D721Med (cell line): ENCODE data around the gene FRMD7.
"Not testable (repeated sequence)": the region's sequence is repeated elsewhere in the genome, so short reads cannot be mapped to it uniquely, and the experiment has no call there.

Experiments used
- DNase-seq: peaks from one replicate; pipeline ENCODE4 v3.0.0; 2011; ENCODE audit warnings: low spot score; ENCODE audit not compliant: insufficient read length
- FAIRE-seq: peaks from 2 replicates; lab custom pipeline; 2011; peaks lifted over from hg19 to GRCh38; lab: Jason Lieb, UNC
- TF ChIP-seq, protein P1 (sequence below): IDR thresholded peaks from 2 replicates; pipeline ENCODE4 v1.5.1; 2012; ENCODE audit warnings: mild to moderate bottlenecking, control low read depth; ENCODE audit not compliant: insufficient read depth; ENCODE audit errors: missing control alignments

Gene FRMD7

GRCh38 chrX:132165005-132165404, 37.2 kb upstream of the FRMD7 start:
- TF ChIP-seq, protein P1, sequence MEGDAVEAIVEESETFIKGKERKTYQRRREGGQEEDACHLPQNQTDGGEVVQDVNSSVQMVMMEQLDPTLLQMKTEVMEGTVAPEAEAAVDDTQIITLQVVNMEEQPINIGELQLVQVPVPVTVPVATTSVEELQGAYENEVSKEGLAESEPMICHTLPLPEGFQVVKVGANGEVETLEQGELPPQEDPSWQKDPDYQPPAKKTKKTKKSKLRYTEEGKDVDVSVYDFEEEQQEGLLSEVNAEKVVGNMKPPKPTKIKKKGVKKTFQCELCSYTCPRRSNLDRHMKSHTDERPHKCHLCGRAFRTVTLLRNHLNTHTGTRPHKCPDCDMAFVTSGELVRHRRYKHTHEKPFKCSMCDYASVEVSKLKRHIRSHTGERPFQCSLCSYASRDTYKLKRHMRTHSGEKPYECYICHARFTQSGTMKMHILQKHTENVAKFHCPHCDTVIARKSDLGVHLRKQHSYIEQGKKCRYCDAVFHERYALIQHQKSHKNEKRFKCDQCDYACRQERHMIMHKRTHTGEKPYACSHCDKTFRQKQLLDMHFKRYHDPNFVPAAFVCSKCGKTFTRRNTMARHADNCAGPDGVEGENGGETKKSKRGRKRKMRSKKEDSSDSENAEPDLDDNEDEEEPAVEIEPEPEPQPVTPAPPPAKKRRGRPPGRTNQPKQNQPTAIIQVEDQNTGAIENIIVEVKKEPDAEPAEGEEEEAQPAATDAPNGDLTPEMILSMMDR = no peak
- FAIRE-seq (no peak), DNase-seq (no peak)

DNA sequence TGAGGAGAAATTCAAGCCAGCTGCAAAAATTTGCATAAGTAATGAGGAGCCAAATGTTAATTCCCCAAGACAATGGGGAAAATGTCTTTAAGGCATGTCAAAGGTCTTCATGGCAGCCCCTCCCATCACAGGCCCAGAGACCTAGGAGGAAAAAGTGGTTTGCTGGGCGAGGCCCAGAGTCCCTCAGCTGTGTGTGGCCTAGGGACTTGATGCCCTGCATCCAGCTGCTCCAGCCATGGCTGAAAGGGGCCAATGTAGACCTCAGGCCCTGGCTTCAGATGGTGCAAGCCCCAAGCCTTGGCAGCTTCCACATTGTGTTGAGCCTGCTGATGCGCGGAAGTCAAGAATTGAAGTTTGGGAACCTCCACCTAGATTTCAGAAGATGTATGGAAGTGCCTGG, 35.3 kb upstream of the FRMD7 start:
- FAIRE-seq = not testable (repeated sequence)

GRCh38 chrX:132153166-132153565, 25.3 kb upstream of the FRMD7 start:
- FAIRE-seq = no peak
- TF ChIP-seq, protein P1 = no peak
- DNase-seq = no peak

More for the DNA sequence above, 35.3 kb upstream of the FRMD7 start:
- DNase-seq = not testable (repeated sequence)

GRCh38 chrX:132146456-132146855, 18.6 kb upstream of the FRMD7 start:
- no peak for DNase-seq
- no peak for FAIRE-seq
- TF ChIP-seq, protein P1 = no peak

GRCh38 chrX:132144061-132144460, 16.2 kb upstream of the FRMD7 start:
- FAIRE-seq (no peak), DNase-seq (no peak)
- TF ChIP-seq, protein P1 = no peak

- TF ChIP-seq, protein P1 = no peak
- FAIRE-seq (no peak), DNase-seq (no peak)
Observed at GRCh38 chrX:132125906-132126305, 1.9 kb downstream of the FRMD7 start.

DNA sequence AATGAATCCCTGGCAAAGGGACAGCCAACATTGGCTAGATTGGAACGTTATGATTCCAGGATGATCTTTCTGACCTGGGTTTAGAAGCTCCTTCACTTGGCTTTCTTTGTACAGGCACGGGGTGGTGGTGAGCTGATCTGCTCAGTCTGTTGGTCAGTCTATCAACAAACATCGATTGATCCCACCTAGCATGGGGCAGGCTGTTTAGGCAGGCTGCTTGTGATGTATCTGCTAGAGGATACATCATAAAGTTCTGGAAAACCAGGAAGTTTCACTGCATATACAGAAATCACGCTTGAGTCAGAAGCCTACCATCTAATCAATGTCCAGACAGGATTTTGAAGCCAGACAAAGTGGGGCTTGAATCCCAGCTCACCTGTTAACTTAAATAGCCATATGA, 6.9 kb downstream of the FRMD7 start:
- no peak for FAIRE-seq
- TF ChIP-seq, protein P1 = no peak
- DNase-seq = no peak
